HG02981 (cell line): Measurements from ENCODE around the gene CNEP1R1.
A peak's percentile ranks its signal among the peaks of the same experiment; 100 is the strongest.

ENCODE experiments used
- ATAC-seq: cut with Tn5 transposase; IDR thresholded peaks from one replicate; pipeline ENCODE4 v1.9.1; 2021; ENCODE audit warnings: mild to moderate bottlenecking, moderate library complexity; ENCODE audit not compliant: unreplicated experiment

Gene CNEP1R1

GRCh38 chr16:50059669-50060068 lies 34.6 kb downstream of the CNEP1R1 start:
- no peak for ATAC-seq

- no peak for ATAC-seq
These were observed 36.3 kb downstream of the CNEP1R1 start for GRCh38 chr16:50061326-50061725.

- no peak for ATAC-seq
These were observed 40.2 kb downstream of the CNEP1R1 start for GRCh38 chr16:50065241-50065623.

- peak; percentile 77 for ATAC-seq
These were observed 40.8 kb downstream of the CNEP1R1 start, which contains the start of gene HEATR3 for GRCh38 chr16:50065624-50066481. Gene HEATR3 (plus strand): TSS chr16:50065970. CDS start chr16:50066132, 162 bp downstream.

GRCh38 chr16:50066482-50067289 lies 41.7 kb downstream of the CNEP1R1 start:
- ATAC-seq, result no peak

- peak; percentile 37 for ATAC-seq
These were observed 42.3 kb downstream of the CNEP1R1 start for GRCh38 chr16:50067290-50067853.

GRCh38 chr16:50068550-50068949 lies 43.5 kb downstream of the CNEP1R1 start:
- no peak for ATAC-seq

- ATAC-seq, result no peak
These were observed 44.0 kb downstream of the CNEP1R1 start for GRCh38 chr16:50069060-50069459.

GRCh38 chr16:50071075-50071671 lies 46.1 kb downstream of the CNEP1R1 start:
- ATAC-seq, result no peak

GRCh38 chr16:50072730-50073129 lies 47.7 kb downstream of the CNEP1R1 start:
- no peak for ATAC-seq

GRCh38 chr16:50079397-50080140 lies 54.5 kb downstream of the CNEP1R1 start:
- ATAC-seq, result no peak

- no peak for ATAC-seq
These were observed 56.5 kb downstream of the CNEP1R1 start for GRCh38 chr16:50081428-50082018.

GRCh38 chr16:50083996-50084395 lies 59.0 kb downstream of the CNEP1R1 start:
- no peak for ATAC-seq

- ATAC-seq, result no peak
These were observed 61.2 kb downstream of the CNEP1R1 start for GRCh38 chr16:50086176-50086575.
